NCI-H2171 (cell line): ENCODE measurements around the gene KRT6A.

Source experiments
- DNase-seq: peaks from one replicate; lab custom pipeline; 2025; lab: John Stamatoyannopoulos, UW

KRT6A gene

GRCh38 chr12:52493172-52493571, at the start of gene KRT6A:
TSS of gene KRT6A (minus strand) at chr12:52493257. CDS start at chr12:52493188, 69 bp downstream.
- no peak for DNase-seq

DNA sequence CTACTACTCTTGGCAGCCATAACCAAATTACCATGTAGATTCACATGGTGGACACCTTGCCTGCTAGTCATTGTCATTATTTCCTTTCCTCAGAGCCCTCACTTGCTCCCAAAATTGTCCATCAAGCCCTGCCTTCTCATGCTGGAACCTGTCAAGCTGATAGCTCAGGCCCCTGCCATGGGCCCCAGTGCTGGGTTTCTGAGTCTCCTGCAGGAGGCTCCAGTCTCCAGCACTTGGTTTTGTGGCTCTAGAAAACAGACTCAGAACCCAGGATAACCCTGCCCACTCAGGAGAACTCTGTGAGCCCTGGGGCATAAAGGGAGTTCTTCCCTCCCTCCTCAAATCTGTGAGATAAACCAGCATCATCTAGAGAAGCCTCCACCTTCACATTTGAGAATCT, 49.1 kb upstream of the KRT6A start:
- DNase-seq: no peak

DNA sequence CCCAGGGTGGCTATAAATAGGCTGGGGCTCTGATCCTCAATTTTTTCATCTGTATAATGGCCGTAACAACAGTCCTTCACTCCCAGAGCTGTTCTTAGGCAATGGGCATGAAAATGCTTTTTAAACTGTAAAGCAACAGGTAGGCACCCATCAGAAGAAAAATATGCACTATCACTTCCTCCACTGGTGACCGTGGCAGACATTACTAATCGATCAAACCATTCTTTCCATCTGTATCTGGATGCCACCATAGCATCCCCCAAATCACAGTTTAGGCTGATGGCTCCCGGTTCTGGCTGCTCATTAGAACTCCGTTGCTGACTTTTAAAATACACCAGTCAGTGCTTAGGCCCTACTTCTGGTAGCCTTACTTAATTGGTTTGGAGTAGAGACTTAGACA, 48.7 kb upstream of the KRT6A start:
- no peak for DNase-seq

GRCh38 chr12:52540531-52540930, 47.5 kb upstream of the KRT6A start:
- no peak for DNase-seq

DNA sequence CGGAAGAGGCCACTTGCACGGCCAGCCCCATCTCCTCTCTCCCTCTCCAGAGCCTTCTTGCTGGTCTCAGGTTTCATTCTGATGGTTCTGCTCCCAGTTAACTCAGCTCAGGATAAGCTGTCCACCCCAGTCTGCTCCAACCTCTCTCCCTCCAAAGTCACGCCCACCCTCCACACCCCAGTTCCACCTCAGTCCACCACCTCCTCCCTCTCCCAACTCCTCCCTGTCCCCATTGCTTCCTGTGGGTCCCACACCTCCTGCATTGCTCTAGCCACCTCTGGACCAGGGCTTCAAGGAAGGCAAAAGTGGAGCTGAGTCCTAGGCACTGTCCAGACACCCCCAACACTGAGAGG, 46.7 kb upstream of the KRT6A start:
- DNase-seq: no peak

- DNase-seq: peak; percentile 81
Observed at GRCh38 chr12:52539083-52539820, 46.2 kb upstream of the KRT6A start.

DNA sequence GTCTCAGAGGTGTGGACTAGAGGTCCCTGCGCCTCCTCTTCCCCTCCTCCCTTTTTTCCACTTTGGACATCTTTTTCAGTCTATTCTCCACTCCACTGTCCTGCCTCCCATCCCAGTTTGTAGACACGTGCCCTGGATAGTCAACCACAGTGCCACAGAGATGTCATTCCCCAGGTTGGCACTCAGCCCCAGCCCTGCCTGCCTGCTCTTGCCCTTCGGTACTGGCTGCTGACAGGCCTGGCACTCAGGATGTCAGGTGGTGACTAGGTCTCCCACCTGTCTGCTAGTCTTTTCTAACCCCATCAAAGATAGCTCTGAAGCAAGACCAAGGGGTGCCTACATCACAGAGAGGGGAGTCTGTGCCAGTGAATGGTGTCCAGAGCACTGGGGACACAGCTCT, 44.0 kb upstream of the KRT6A start:
- no peak for DNase-seq

DNA sequence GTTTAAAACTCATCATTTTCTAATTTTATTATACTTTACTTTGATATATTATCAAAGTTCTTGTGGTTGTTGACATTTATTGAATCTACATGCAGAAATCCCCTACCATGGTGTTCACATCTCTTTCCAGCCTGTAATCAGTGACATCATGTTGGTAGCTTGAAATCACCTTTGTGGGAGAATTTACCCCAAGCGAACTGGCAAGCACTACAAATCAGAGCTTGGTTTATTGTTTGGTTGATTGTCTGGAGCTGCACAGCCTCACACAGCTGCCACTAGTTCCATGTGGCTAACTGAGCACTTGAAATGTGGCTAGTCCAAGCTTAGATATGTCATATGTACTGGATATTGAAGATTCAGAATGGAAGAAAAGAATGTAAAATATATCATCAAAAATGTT, 42.5 kb upstream of the KRT6A start:
- DNase-seq: no peak

DNA sequence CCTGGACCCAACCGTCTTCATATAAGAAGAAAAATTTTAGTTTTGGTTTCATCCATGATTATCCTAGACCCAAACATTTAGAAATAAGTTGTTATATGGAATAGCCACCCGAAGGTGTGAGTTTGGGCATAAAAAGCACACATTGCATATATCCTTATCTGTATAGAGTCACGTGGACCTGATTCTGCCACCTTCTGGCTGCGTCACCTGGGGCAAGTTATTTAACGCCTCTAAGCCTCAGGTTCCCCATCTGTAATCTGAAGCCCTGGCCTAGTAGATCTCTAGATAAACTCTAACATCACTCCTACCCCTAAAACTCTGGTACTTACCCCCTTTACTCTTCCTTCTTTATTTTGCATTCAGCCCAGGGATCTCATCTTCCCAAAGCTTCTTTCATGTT, 41.4 kb upstream of the KRT6A start:
- no peak for DNase-seq

GRCh38 chr12:52533686-52534470, 40.8 kb upstream of the KRT6A start:
- no peak for DNase-seq

DNA sequence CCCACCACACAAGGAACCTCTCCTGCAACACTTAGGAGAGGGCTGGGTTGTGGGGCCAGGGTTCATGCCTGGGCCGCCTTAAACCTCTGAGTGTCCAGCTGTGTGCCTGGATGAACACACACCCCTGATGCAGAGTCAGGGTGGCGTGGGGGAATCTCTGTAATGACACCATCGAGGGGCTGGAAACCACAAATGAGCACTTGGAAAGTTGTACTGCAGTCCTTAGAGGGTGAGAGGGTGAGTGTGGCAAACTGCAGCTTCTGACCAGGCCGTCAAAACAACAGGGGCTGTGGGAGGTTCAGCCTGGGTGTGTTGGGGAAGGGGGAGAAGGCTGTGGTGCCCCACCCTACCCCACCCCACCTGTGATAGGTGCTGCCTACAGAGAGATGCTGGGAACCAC, 39.6 kb upstream of the KRT6A start:
- no peak for DNase-seq

- DNase-seq: no peak
Observed at GRCh38 chr12:52531566-52532300, 38.7 kb upstream of the KRT6A start.

DNA sequence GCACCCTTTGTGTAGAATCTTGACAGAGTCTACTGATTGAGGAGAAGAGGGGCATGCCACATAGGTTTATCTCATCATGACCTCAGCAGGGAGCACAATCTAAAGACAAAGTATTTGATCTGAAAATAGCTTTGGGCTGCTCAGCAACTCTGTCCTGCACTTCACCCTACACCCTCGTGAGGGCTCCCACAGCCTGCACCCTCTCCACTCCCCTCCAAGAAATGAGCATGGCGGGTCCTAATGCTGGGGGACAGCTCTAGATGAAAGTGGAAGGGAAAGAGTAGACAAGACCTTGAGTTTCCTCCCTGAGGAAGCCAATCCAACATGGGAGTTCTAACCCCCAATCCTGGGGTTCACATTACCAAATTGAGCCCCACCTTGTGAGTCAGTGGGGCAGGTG, 37.8 kb upstream of the KRT6A start:
- DNase-seq: no peak

- DNase-seq: no peak
Observed at GRCh38 chr12:52530366-52530765, 37.3 kb upstream of the KRT6A start.

GRCh38 chr12:52529846-52530245, 36.8 kb upstream of the KRT6A start:
- no peak for DNase-seq

DNA sequence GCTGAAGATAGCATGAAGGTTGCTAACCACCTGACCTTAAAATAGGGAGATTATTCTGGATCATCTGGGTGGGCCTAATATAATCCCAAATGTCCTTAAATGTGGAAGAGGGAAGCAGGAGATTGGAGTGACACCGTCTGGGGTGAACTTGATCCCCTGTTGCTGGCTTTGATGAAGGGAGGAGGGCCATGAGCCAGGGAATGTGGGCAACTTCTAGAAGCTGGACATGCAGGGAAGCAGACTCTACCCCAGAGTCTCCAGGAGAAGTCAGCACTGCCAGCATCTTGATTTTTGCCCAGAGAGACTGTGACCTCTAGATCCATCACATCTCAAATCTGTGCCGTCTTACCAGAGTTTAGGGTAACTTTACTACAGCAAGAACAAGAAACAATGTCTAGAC, 36.4 kb upstream of the KRT6A start:
- no peak for DNase-seq

DNA sequence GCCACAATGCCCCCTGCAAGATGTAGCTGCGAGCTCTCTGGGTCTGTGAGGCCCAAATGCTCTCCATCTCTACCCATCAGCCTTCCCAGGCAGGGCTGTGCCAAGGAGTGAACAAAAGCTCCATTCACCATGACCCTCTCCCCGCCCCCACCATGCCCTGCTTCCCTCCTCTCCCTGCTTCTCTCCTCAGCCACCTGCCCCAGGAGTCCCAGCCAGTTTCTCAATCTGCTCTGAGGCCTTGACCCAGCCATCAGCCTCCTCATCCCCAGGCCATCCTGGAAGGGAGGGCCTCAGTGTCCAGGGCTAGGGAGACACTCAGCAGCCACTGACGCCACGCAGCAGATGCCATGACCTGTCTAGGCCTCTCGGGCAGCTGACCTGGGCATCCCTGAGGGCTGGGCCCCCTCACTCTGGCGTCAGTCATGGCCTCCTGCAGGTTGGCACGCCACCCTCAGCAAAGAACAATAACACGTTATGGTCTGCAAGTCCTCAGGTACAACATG, 35.6 kb upstream of the KRT6A start:
- no peak for DNase-seq

DNA sequence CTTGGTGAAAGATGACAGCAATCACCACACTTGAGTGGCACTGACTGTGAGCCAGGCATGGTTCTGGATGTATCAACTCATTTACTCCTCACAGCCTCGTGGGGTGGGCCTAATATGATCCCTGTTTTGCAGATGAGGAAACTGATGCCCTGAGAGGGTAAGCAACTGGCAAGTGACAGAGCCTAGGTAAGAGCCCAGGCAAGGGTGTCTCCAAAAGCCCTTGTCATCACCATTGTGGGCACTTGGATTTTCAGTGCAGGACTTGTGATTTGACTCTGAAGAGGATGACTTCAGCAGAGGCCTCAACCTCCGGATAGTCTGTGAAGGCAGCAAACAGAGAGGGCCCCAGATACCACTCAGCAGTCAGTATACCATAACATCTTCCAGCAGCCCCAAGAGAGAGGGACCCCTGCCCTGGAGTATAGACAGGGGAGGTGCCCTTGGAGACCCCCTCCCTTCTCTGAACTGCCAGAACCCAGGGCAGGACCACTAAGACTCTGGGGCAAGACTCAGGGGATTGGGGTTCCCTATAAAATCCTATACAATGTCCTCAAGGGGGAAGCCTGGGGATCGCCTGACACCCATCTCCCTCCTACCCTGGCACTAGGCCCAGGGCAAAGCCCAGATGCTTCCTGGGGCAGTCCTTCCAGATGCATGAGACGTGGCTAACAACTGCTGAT, 34.2 kb upstream of the KRT6A start:
- DNase-seq: no peak

GRCh38 chr12:52526511-52526951, 33.5 kb upstream of the KRT6A start:
- DNase-seq: no peak

DNA sequence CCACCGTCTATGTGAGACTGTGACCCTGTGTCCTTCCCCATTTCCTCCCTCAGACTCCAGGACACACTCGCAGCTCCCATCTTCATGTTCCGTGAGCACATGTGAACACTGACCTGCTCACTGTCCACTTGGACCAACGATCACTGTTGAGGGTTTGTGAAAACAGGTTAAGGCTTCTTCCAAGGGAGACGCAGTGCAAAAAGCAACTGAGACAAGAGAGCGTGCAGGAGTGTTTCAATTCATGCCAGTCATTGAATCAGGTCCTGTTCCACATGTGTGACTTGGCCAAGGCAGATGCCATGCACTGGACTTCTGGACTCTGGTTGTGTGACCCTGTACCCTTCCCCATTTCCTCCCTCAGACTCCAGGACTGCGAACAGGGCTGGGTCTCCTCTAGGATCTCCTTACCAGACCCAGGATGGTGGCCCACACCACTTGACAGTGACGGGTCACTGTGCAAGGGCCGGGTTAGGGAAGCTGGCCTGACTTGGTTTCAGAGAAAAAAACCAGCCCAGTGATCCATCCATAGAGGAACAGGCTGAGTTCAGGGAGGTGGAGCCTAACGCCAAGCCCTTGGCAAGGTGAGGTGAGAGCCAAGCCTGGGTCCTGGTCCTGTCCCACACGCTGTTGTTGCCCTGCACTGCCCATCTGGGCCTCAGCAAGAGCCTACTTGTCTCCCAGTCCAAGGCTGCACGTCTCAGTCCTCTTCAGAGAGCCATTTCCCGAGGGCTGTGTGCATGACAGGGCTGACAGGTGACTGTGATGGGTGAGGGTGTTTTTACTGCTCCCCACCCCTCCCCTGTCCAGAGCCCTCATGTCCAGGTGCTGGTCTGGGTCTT, 32.8 kb upstream of the KRT6A start:
- DNase-seq: no peak

DNA sequence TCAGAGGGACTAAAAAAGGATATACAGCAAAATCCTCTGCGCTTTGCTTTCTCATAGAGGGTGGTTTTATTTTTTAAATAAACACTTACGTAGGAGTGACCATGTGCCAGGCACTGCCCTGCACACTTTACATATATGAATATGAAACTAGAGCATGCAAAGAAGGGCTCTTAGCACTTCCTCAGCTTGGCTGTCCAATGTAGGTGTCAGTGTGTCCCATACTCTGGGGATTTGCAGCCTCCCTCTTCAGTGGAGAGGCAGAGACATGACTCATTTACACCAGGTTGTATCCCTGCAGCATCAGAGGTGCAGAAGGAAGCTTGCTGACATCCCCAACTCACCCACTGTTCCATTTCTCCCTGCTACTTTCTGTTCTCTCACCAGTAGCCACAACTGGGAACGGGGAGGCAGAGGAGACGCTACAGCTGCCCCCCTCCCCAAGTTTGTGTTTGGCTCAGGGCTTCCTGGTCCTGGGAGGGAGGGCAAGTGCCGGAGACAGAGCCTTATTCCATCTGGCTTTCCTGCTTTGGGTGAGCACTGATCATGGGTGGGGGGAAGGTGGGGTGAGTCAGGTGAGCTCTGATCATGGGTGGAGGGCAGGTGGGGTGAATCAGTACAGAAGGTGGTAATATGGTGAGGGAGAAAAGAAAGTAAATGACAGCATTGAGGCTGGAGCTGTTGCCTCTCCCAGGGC, 32.0 kb upstream of the KRT6A start:
- no peak for DNase-seq
